Lung (tissue), 12 donors: Measurements from ENCODE around the gene POLR1E. TPM values are rescaled to one million over a fixed set of nuclear protein-coding genes. Genes with fewer than 3 reads are reported as not detected.

ENCODE experiments used
- ATAC-seq: fragments of 200-7000 bp; cut with Tn5 transposase; one replicate; pipeline ENCODE4 v1.9.1; 2020; ENCODE audit warnings: moderate number of reproducible peaks; ENCODE audit not compliant: insufficient read depth, low FRiP score
- DNase-seq, 3 donors: peaks; one replicate each; pipeline ENCODE4 v3.0.0-alpha.2; 2013 to 2017
- H3K27ac ChIP-seq, 2 donors: one replicate each; pipeline ENCODE4 v1.5.1; 2013; ENCODE audit warnings: mild to moderate bottlenecking in 2 of 2, moderate library complexity in 2 of 2, control low read depth in 1 of 2, inconsistent platforms in 1 of 2, low read depth in 1 of 2, low read length in 1 of 2
- H3K27me3 ChIP-seq, 3 donors: one replicate each; pipeline ENCODE4 v1.5.1; 2013; ENCODE audit warnings: low read length in 2 of 3; ENCODE audit not compliant: control insufficient read depth in 3 of 3, insufficient read depth in 3 of 3
- H3K36me3 ChIP-seq, 4 donors: one replicate each; pipeline ENCODE4 v1.5.1; 2013; ENCODE audit warnings: low read length in 4 of 4, mild to moderate bottlenecking in 1 of 4, moderate library complexity in 1 of 4; ENCODE audit not compliant: control insufficient read depth in 4 of 4, insufficient read depth in 4 of 4
- H3K4me1 ChIP-seq, 5 donors: one replicate each; pipeline ENCODE4 v1.5.1; 2013; ENCODE audit warnings: low read length in 5 of 5, mild to moderate bottlenecking in 2 of 5, moderate library complexity in 1 of 5; ENCODE audit not compliant: control insufficient read depth in 5 of 5, insufficient read depth in 5 of 5
- H3K4me3 ChIP-seq: one replicate; pipeline ENCODE4 v1.5.1; 2013; ENCODE audit warnings: mild to moderate bottlenecking, control low read depth, moderate library complexity
- H3K9ac ChIP-seq, 2 donors: one replicate each; pipeline ENCODE4 v1.5.1; 2013; ENCODE audit warnings: low read length in 2 of 2, control low read depth in 1 of 2; ENCODE audit not compliant: insufficient read depth in 1 of 2
- H3K9me3 ChIP-seq, 4 donors: one replicate each; pipeline ENCODE4 v1.5.1; 2013; ENCODE audit warnings: low read length in 3 of 4, mild to moderate bottlenecking in 1 of 4, moderate library complexity in 1 of 4; ENCODE audit not compliant: control insufficient read depth in 4 of 4, insufficient read depth in 3 of 4
- WGBS, 2 donors: extraction: QIAGEN DNeasy Blood & Tissue Kit; methylation state at CpG; one replicate each; pipeline ENCODE4 v1.1.7; 2013; 5-methylcytosine and 5-hydroxymethylcytosine counted together
- polyA plus RNA-seq, 2 donors: library from polyadenylated mRNA; stranded (reverse); fragments of 200-250 nt; gene quantifications; one replicate each; pipeline ENCODE4 v1.2.1, GENCODE V29; 2013
- total RNA-seq, 2 donors: library from RNA; depleted of rRNA in 1 of 2; stranded (reverse); fragments of >200 nt in 1 of 2; gene quantifications; one replicate each; pipeline ENCODE4 v1.2.1, GENCODE V29; 2014 to 2021
- TF ChIP-seq, protein P1 (sequence below): IDR thresholded peaks from 2 replicates; pipeline ENCODE4 v1.5.1; 2012; ENCODE audit warnings: mild to moderate bottlenecking; ENCODE audit errors: control extremely low read depth, extremely low read depth
- donor health status: control.
- donor health status: control.
- donor health status: Bipolar disorder and iron deficiency.
- donor health status: healthy.
- donor health status: DM: yes; HTN: yes; CAD: no.

The POLR1E gene
- total and polyA plus RNA-seq, 4 donors = 14.1 to 19.9 (median 18.1) TPM

DNA sequence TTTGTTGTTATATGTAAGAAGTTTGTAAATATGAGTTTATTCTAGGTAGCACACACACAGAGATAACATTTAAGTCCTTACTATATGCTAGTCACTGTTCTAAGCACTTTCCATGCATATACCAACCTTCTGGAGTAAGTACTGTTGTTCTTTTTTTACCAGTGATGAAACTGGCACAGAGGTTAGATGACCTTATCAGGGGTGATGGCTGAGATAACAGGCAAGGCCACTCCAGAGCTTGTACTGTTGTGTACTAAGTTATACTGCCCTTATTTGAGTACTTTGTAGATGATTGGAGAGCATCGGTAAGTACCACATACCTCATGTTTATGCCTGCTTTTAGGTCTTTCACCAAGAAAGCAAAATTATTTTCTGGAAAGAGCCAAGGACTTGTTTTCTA lies 6.2 kb downstream of the POLR1E start:
- TF ChIP-seq, protein P1, sequence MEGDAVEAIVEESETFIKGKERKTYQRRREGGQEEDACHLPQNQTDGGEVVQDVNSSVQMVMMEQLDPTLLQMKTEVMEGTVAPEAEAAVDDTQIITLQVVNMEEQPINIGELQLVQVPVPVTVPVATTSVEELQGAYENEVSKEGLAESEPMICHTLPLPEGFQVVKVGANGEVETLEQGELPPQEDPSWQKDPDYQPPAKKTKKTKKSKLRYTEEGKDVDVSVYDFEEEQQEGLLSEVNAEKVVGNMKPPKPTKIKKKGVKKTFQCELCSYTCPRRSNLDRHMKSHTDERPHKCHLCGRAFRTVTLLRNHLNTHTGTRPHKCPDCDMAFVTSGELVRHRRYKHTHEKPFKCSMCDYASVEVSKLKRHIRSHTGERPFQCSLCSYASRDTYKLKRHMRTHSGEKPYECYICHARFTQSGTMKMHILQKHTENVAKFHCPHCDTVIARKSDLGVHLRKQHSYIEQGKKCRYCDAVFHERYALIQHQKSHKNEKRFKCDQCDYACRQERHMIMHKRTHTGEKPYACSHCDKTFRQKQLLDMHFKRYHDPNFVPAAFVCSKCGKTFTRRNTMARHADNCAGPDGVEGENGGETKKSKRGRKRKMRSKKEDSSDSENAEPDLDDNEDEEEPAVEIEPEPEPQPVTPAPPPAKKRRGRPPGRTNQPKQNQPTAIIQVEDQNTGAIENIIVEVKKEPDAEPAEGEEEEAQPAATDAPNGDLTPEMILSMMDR = no peak
- peaks cover 23 to 39% (median 36%) of the 10 kb centered on the region in 4 donors for H3K36me3 ChIP-seq
- WGBS, 2 donors = 70 to 94% methylated on average over 1 of the region's 1 CpG

DNA sequence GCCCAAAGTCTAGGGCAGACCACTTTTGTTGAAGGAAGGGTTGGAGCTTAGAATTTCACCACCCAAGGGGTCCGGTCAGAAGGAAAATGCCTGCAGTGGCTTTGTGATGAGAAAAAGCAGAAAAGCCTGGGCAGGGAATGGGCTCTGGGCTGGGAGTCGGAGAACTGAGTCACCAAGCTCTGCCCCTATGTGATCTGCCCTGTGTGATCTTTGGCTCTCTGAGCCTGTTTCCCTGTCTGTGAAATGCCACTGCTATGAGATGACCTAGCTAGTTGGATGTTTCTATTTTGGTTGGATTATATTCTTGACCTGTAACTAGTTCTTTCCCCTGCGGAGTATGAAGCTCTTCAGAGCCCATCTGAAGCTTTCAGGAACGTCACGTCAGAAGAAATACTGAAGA lies 9.8 kb downstream of the POLR1E start:
- ATAC-seq (no peak), DNase-seq (no peak)
- TF ChIP-seq, protein P1 = no peak
- Histone ChIP-seq H3K27me3 (no peaks in the 10 kb centered on the region), H3K27ac (no peak overlapping the region), H3K4me1 (peaks cover 0 to 2% (median 0%) of the 10 kb centered on the region in 5 donors), H3K9ac (no peak overlapping the region), H3K4me3 (no peak overlapping the region), H3K9me3 (no peaks in the 10 kb centered on the region), H3K36me3 (peaks cover 24 to 49% (median 33%) of the 10 kb centered on the region in 4 donors)
- 95 to 97% methylated on average over 5 of the region's 5 CpGs for WGBS, 2 donors

More for the DNA sequence above, 6.2 kb downstream of the POLR1E start:
- ATAC-seq (no peak), DNase-seq (no peak)
- Histone ChIP-seq H3K27me3 (no peaks in the 10 kb centered on the region), H3K9ac (no peak overlapping the region), H3K9me3 (no peaks in the 10 kb centered on the region), H3K4me3 (no peak overlapping the region), H3K4me1 (peaks cover 0 to 8% (median 5%) of the 10 kb centered on the region in 5 donors), H3K27ac (no peak overlapping the region)

DNA sequence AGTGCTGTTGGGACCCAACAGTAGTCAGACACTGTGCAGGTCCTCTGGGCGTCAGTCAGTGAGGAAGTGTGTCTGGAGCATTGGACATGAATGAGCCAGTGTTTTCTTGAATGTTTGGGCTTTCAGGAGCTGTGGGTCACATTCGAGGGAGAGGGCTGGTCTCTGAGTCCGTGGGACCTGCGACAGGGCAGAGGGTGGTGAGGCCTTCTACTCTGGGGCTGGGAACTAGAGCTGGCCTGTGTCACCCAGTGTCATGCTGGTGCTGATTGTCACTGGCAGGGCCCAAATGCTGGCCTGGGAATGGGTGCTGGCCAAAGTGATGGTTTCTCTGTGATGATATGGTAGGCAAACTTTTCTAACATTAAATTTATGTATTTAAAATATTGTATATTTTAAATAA lies 10.3 kb downstream of the POLR1E start:
- no peak overlapping the region for H3K27ac ChIP-seq
- no peak overlapping the region for H3K9ac ChIP-seq
- no peak overlapping the region for H3K4me3 ChIP-seq
- no peak for ATAC-seq
- H3K9me3 ChIP-seq = no peaks in the 10 kb centered on the region
- no peak for DNase-seq
- no peaks in the 10 kb centered on the region for H3K27me3 ChIP-seq
- H3K4me1 ChIP-seq = peaks cover 0 to 2% (median 0%) of the 10 kb centered on the region in 5 donors
- H3K36me3 ChIP-seq = peaks cover 27 to 53% (median 33%) of the 10 kb centered on the region in 4 donors
- TF ChIP-seq, protein P1 = no peak
- WGBS, 2 donors = 83 to 94% methylated on average over 4 of the region's 4 CpGs

DNA sequence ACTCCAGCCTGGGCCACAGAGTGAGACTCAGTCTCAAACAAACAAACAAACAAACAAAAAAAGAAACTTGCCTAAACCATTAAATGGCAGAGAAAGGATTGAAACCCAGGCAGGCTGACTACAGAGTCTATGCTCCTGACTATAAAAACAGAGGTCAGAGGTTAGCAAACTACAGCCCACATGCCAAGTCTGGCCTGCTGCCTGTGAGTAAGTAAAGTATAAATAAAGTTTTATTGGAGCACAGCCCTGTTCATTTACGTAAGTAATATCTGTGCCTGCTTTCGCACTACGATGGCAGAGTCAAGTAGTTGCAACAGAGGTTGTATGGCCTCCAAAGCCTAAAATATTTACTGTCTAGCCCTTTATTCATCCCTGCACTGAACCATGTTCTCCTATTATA lies 11.6 kb downstream of the POLR1E start:
- Histone ChIP-seq H3K9ac (no peak overlapping the region), H3K4me1 (peaks cover 0 to 2% (median 0%) of the 10 kb centered on the region in 5 donors), H3K9me3 (no peaks in the 10 kb centered on the region), H3K36me3 (peaks cover 39 to 59% (median 40%) of the 10 kb centered on the region in 4 donors), H3K27me3 (no peaks in the 10 kb centered on the region), H3K27ac (no peak overlapping the region), H3K4me3 (no peak overlapping the region)
- DNase-seq = no peak
- no peak for ATAC-seq
- TF ChIP-seq, protein P1 = no peak
- 97 to 99% methylated on average over 3 of the region's 3 CpGs for WGBS, 2 donors
